Measurements from ENCODE around the gene ANKRD6. TPM values are rescaled to one million over a fixed set of nuclear protein-coding genes. Genes with fewer than 3 reads are reported as not detected.

The ANKRD6 gene
- total RNA-seq, 1 experiment from 2014 or later: 2.4 TPM

DNA sequence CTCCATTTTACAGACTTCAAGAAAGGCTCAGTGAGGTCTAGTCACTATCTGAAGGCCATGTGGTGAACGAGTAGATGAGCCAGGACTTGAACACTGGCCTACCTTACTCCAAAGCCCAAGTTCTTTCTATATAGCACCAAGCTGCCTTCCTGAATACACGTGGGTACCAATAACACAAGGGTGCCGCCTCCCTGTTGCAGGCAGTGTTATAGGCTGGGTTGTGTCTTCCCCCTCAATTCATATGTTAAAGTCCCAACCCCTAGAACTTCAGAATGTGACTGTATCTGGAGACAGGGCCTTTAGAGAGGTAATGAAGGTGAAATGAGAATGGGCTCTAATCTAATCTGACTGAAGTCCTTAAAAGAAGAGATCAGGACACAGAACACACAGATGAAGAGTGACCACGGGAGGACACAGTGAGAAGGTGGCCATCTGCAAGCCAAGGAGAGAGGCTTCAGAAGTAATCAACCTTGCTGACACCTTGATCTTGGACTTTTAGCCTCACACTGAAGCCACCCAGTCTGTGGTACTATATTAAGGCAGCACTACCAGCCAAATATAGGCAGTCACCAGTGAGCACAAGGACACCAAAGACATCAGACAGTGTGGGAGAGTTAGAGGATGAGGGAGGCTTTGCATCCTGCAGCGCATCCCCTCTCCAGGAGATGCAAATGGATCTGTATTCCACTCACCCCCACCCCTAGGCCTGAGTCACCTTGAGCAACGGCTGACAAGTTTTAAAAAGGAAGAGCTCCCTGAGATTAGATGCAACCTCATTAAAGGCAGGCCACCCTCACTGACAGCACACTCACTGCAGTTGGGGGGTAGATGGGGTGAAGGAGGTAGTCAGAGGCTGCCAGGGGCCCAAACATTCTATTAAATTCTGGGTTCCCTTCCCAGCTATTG, 246.5 kb downstream of the ANKRD6 start:
- no peak for TF ChIP-seq POLR2AphosphoS5 (IDR thresholded peaks at IDR 0.05; ENCODE audit: low read depth, low read length)
- TF ChIP-seq SIN3A (IDR thresholded peaks at IDR 0.05; ENCODE audit: borderline replicate concordance, insufficient read depth, low read depth, low read length): no peak
- TF ChIP-seq, protein P1, sequence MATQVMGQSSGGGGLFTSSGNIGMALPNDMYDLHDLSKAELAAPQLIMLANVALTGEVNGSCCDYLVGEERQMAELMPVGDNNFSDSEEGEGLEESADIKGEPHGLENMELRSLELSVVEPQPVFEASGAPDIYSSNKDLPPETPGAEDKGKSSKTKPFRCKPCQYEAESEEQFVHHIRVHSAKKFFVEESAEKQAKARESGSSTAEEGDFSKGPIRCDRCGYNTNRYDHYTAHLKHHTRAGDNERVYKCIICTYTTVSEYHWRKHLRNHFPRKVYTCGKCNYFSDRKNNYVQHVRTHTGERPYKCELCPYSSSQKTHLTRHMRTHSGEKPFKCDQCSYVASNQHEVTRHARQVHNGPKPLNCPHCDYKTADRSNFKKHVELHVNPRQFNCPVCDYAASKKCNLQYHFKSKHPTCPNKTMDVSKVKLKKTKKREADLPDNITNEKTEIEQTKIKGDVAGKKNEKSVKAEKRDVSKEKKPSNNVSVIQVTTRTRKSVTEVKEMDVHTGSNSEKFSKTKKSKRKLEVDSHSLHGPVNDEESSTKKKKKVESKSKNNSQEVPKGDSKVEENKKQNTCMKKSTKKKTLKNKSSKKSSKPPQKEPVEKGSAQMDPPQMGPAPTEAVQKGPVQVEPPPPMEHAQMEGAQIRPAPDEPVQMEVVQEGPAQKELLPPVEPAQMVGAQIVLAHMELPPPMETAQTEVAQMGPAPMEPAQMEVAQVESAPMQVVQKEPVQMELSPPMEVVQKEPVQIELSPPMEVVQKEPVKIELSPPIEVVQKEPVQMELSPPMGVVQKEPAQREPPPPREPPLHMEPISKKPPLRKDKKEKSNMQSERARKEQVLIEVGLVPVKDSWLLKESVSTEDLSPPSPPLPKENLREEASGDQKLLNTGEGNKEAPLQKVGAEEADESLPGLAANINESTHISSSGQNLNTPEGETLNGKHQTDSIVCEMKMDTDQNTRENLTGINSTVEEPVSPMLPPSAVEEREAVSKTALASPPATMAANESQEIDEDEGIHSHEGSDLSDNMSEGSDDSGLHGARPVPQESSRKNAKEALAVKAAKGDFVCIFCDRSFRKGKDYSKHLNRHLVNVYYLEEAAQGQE (IDR thresholded peaks at IDR 0.05; ENCODE audit: insufficient read depth in 1 of 2, low read depth in 2 of 2, low read length in 1 of 2): no peak
- no peak for TF ChIP-seq TCF7L2 (IDR thresholded peaks at IDR 0.05; ENCODE audit: low read depth, low read length)
- TF ChIP-seq, protein P2, sequence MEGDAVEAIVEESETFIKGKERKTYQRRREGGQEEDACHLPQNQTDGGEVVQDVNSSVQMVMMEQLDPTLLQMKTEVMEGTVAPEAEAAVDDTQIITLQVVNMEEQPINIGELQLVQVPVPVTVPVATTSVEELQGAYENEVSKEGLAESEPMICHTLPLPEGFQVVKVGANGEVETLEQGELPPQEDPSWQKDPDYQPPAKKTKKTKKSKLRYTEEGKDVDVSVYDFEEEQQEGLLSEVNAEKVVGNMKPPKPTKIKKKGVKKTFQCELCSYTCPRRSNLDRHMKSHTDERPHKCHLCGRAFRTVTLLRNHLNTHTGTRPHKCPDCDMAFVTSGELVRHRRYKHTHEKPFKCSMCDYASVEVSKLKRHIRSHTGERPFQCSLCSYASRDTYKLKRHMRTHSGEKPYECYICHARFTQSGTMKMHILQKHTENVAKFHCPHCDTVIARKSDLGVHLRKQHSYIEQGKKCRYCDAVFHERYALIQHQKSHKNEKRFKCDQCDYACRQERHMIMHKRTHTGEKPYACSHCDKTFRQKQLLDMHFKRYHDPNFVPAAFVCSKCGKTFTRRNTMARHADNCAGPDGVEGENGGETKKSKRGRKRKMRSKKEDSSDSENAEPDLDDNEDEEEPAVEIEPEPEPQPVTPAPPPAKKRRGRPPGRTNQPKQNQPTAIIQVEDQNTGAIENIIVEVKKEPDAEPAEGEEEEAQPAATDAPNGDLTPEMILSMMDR (IDR thresholded peaks at IDR 0.05): no peak
- H3K4me1 ChIP-seq (ENCODE audit: control insufficient read depth, insufficient read depth, low read length): no peaks in the 10 kb centered on the region
- H3K4me3 ChIP-seq (ENCODE audit: low read depth in 2 of 2, low read length in 2 of 2): no peak overlapping the region
- no peaks in the 10 kb centered on the region for H3K27me3 ChIP-seq (ENCODE audit: control insufficient read depth, insufficient read depth, low read length)
- no peaks in the 10 kb centered on the region for H3K9me3 ChIP-seq (ENCODE audit: control insufficient read depth, insufficient read depth, low read depth, low read length)
- ChIA-PET CTCF (no interaction called here), POLR2A (no interaction called here)
- in situ Hi-C loops (cut with HindIII; ENCODE audit: low pct_unique_long_range_greater_than_20kb, low sequenced_read_pairs): no loop called here
- intact Hi-C loops (cut with micrococcal nuclease; ENCODE audit: unreplicated experiment): no loop called here
- H3K27ac ChIP-seq (ENCODE audit: low read length): no peak overlapping the region
- DNase-seq (ENCODE audit: low read depth, low spot score) (no peak), ATAC-seq (no peak)
- no TSS peak for BruUV-seq (replicated peaks)
- peaks cover 22% of the 10 kb centered on the region for H3K36me3 ChIP-seq (ENCODE audit: control insufficient read depth, insufficient read depth, low read length)

DNA sequence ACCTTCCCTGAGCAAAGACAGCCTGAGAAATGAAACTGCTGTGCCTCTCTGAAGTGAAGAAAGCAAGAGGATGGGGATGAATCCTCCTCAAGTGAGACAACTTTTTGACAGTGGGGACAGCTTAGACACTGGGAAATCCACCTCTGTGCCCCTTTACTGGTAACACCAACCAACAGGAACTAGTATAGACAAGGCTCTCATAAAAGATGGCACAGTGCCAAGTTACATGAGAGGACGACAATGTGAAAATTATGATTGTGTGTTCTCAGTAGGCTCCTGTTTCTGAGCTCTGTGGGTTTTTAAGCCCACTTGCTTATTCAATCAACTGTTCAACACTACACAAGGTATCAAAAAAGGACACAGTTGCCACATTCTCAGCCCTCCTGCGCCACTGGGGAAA, 247.2 kb downstream of the ANKRD6 start:
- in situ Hi-C loops (cut with HindIII; ENCODE audit: low pct_unique_long_range_greater_than_20kb, low sequenced_read_pairs) (no loop called here), intact Hi-C loops (cut with micrococcal nuclease; ENCODE audit: unreplicated experiment) (no loop called here)
- TF ChIP-seq TCF7L2 (IDR thresholded peaks at IDR 0.05; ENCODE audit: low read depth, low read length) (no peak), POLR2AphosphoS5 (IDR thresholded peaks at IDR 0.05; ENCODE audit: low read depth, low read length) (no peak), SIN3A (IDR thresholded peaks at IDR 0.05; ENCODE audit: borderline replicate concordance, insufficient read depth, low read depth, low read length) (no peak)
- TF ChIP-seq, protein P2 (IDR thresholded peaks at IDR 0.05): no peak
- TF ChIP-seq, protein P1 (IDR thresholded peaks at IDR 0.05; ENCODE audit: insufficient read depth in 1 of 2, low read depth in 2 of 2, low read length in 1 of 2): no peak

More for the DNA sequence above, 247.2 kb downstream of the ANKRD6 start:
- no peaks in the 10 kb centered on the region for H3K9me3 ChIP-seq (ENCODE audit: control insufficient read depth, insufficient read depth, low read depth, low read length)
- no peaks in the 10 kb centered on the region for H3K27me3 ChIP-seq (ENCODE audit: control insufficient read depth, insufficient read depth, low read length)
- ChIA-PET CTCF (no interaction called here), POLR2A (no interaction called here)
- ATAC-seq: no peak
- no peaks in the 10 kb centered on the region for H3K4me1 ChIP-seq (ENCODE audit: control insufficient read depth, insufficient read depth, low read length)
- BruUV-seq (replicated peaks): no TSS peak
- peaks cover 24% of the 10 kb centered on the region for H3K36me3 ChIP-seq (ENCODE audit: control insufficient read depth, insufficient read depth, low read length)
- no peak for DNase-seq (ENCODE audit: low read depth, low spot score)
- no peak overlapping the region for H3K27ac ChIP-seq (ENCODE audit: low read length)
- H3K4me3 ChIP-seq (ENCODE audit: low read depth in 2 of 2, low read length in 2 of 2): no peak overlapping the region
